ENCODE results near the gene AGTPBP1.

AGTPBP1 gene

GRCh38 chr9:85536514-85536913 is 205.2 kb downstream of the AGTPBP1 start:
- no peak for DNase-seq (ENCODE audit: low spot score)

GRCh38 chr9:85536076-85536475 is 205.7 kb downstream of the AGTPBP1 start:
- no peak for DNase-seq (ENCODE audit: low spot score)

- no peak for DNase-seq (ENCODE audit: low spot score)
These were observed 207.4 kb downstream of the AGTPBP1 start for GRCh38 chr9:85534340-85534739.

GRCh38 chr9:85533538-85533937 is 208.2 kb downstream of the AGTPBP1 start:
- no peak for DNase-seq (ENCODE audit: low spot score)

GRCh38 chr9:85530721-85531120 is 211.0 kb downstream of the AGTPBP1 start:
- no peak for DNase-seq (ENCODE audit: low spot score)

- DNase-seq (ENCODE audit: low spot score), result no peak
These were observed 213.1 kb downstream of the AGTPBP1 start for GRCh38 chr9:85528607-85529006.

- DNase-seq (ENCODE audit: low spot score), result no peak
These were observed 213.6 kb downstream of the AGTPBP1 start for GRCh38 chr9:85528142-85528541.

- no peak for DNase-seq (ENCODE audit: low spot score)
These were observed 214.3 kb downstream of the AGTPBP1 start for GRCh38 chr9:85527331-85528020.

GRCh38 chr9:85524531-85524930 is 217.2 kb downstream of the AGTPBP1 start:
- no peak for DNase-seq (ENCODE audit: low spot score)

GRCh38 chr9:85523202-85523601 is 218.6 kb downstream of the AGTPBP1 start:
- no peak for DNase-seq (ENCODE audit: low spot score)

- DNase-seq (ENCODE audit: low spot score), result no peak
These were observed 219.2 kb downstream of the AGTPBP1 start for GRCh38 chr9:85522459-85523092.

GRCh38 chr9:85521371-85522197 is 220.2 kb downstream of the AGTPBP1 start:
- no peak for DNase-seq (ENCODE audit: low spot score)

GRCh38 chr9:85516976-85517637 is 224.6 kb downstream of the AGTPBP1 start:
- no peak for DNase-seq (ENCODE audit: low spot score)

- DNase-seq (ENCODE audit: low spot score), result no peak
These were observed 225.3 kb downstream of the AGTPBP1 start for GRCh38 chr9:85516455-85516854.

GRCh38 chr9:85515021-85515420 is 226.7 kb downstream of the AGTPBP1 start:
- DNase-seq (ENCODE audit: low spot score), result no peak

GRCh38 chr9:85514256-85514655 is 227.5 kb downstream of the AGTPBP1 start:
- DNase-seq (ENCODE audit: low spot score), result no peak

GRCh38 chr9:85511746-85512145 is 230.0 kb downstream of the AGTPBP1 start:
- DNase-seq (ENCODE audit: low spot score), result no peak

GRCh38 chr9:85510830-85511504 is 230.8 kb downstream of the AGTPBP1 start:
- no peak for DNase-seq (ENCODE audit: low spot score)

- DNase-seq (ENCODE audit: low spot score), result no peak
These were observed 233.1 kb downstream of the AGTPBP1 start for GRCh38 chr9:85508616-85509015.

- DNase-seq (ENCODE audit: low spot score), result no peak
These were observed 236.1 kb downstream of the AGTPBP1 start for GRCh38 chr9:85505612-85506011.

- DNase-seq (ENCODE audit: low spot score), result no peak
These were observed 238.7 kb downstream of the AGTPBP1 start for GRCh38 chr9:85502815-85503655.

Measured in hematopoietic multipotent progenitor cell treated with erythropoietin and hydrocortisone succinate and interleukin-3 and kit ligand, for 17 days (in vitro differentiated cells).